Glomerular visceral epithelial cell (primary cell): ENCODE measurements around the gene OR2F1.
A peak's percentile ranks its signal among the peaks of the same experiment; 100 is the strongest.

Source experiments
- DNase-seq: peaks from one replicate; pipeline ENCODE4 v3.0.0-alpha.2; 2016; ENCODE audit errors: extremely low spot score

OR2F1 gene, protein sequence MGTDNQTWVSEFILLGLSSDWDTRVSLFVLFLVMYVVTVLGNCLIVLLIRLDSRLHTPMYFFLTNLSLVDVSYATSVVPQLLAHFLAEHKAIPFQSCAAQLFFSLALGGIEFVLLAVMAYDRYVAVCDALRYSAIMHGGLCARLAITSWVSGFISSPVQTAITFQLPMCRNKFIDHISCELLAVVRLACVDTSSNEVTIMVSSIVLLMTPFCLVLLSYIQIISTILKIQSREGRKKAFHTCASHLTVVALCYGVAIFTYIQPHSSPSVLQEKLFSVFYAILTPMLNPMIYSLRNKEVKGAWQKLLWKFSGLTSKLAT

DNA sequence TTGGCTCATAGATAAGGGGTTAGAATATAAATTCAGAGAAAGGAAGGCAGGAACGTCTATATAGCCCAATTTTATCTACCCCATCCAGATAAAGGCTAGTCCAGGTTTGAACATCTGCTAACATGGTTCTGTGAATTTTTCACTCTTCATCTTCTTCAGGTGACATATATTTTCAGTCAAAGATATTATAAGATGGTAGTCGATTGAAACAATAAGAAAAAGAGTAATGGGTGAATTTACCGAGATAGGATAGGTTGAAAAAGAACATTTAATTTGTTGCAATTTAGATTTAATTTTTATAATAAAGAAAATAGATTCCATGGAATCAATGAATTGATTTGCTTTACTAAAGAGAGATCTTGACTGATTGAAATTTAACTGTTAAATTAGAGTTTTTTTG, at the start of gene OR2F1:
Gene OR2F1, plus strand, starts transcription at position 301 of the 400 bp plus-strand sequence. CDS start 5,127 bp downstream, outside the sequence.
- no peak for DNase-seq

DNA sequence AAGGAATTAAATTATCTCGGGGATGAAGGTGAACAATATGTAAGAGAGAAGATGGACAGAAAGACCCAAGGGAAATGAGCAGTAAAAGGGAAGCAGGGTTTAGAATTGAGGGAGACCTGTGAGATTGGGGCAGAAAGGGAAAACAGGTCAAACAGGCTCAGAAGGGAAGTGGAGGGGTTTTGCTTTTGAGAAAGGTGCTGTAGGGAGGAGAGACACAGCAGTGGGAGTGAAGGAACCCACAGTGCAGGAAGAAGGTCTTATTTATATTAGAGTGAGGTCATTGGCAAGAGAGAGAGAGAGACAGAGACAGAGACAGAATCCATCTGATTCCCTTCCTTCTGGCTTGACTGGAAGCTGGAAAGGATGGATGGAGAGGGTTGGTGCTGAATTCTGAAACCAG, 49.1 kb upstream of the OR2F1 start:
- DNase-seq = no peak

DNA sequence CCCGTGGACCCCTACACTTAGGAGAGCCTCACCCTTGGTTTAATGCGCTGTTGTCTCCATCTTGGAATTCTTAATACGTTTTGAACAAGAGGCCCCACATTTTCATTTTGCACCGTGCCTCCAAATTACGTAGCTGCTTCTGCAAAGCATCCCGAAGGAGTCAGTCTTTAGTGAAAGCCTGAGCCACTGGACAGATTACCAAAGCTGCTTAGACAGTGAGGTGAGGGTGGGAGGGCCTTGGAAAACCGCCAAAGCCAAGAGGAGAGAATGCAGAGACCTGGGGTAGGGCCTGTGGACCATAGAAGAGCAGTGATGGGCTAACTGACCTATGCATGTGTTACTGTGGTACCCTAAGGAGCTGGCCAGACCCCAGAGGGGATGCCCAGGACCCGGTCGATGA, 48.5 kb upstream of the OR2F1 start:
- DNase-seq = no peak

DNA sequence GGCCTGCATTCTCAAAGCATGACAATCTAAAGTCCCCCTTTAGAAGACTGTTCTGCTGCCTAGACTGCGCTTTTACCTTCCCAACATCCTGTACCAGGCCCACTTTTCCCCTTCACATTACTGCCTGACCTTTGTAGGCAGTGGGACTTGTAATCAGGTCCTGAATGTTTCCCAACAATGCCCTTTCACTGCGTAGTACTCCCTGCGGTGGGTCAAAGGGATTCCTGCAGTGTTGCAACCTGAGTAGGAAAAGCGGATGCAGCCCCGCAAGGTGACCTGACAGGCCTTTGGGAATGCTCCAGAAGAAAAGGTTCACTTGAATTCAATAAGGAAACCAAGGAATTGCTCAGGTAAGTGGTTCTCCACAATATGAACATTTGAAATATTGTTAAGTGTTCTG, 47.7 kb upstream of the OR2F1 start:
- no peak for DNase-seq

DNA sequence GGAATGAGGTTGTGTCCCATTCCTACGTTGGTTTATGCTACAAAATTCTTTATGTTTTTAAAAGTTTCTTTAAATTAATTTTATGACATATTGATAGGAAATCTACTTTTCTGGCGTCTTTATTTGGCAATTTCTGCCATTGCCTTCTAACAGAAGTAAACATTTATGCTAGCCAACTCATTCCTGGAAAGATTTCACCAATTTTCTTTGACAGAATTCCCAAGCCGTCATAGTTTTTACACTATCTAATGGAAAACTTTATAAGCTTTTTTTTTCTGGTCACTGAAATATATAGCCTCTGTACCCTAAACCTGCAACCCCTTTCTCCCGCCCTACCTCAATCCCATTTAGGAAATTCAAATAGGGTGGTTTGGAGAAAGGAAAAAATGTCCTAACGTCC, 46.5 kb upstream of the OR2F1 start:
- DNase-seq = no peak

DNA sequence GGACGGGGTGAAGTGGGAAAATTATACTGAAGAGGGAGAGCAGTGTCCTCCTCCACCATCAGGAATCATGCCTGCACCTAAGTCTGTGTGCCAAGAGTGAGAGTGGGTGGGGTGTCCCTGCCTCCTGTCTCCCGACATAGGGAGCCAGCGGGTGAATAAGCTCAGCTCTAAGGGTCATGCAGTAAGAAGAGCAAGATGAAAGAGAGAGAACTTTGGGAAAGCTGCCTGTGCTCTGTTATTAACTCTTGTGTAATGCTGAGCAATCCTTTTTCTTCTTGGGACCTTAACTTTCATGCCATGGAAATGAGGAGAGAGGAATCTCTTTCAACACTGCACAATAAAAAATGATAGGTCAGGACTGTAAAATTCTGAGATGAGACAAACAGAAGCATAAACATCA, 44.8 kb upstream of the OR2F1 start:
- DNase-seq = no peak

DNA sequence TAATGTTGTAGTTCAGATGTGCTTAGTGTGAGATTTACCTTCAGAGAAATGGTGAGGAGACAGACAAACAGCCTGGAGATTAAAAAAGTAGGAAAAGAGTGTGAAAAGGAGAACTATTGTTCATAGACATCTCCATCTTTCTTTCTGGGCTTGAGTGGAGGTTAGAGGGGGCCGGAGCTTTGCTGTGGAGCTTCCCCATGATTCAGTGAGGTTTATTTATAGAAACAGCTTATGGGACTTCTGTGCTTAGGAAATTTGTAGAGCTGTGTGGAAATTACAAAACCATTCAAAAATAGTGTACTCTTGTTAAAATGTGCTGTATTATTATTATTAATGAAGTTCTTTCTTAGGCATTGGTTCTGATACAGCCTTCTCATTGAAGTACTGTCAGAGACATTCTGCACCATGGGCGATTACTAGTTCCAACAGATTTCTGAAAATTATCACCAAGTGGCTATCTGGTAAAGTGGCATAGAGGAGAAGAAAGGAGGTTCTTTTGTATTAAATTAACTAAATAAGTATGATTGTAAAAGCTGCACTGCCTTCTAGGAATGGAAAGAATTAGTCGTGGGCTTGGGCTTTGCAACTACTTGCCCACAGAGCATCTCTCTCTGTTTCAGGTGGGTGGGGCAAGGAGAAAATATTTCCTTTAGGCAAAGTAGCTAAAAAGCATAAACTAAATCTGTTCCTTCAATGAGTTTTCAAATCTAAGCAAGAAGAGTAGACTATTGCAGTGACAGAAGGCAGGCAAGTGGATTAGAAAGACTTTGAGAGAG, 44.0 kb upstream of the OR2F1 start:
- DNase-seq = no peak

DNA sequence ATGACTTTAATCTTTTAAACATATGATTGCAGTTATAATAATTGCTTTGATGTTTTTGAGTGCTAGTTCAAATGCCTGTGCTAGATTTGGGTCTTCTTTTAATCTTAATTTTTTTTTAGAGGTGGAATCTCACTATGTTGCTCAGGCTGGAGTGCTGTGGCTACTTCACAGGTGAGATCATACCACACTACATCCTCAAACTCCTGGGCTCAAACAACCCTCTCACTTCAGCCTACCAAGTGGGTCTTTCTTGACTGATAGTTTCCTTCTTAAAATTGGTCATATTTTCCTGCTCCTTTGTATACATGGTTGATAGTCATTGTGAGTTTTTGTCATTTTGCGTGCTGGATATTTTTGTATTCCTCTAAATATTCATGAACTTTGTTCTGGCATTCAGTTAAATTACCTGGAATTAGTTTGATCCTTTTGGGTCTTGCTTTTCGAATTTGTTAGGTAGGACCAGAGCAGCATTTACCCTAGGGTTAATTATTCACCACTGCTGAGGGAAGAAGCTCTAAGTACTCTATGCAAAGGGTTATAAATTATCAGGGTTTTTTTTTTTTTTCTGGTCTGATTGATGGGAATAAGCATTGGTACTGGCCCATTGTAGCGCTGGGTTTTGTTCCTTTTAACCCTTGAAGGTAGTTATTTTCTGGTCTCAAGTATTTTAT, 40.6 kb upstream of the OR2F1 start:
- no peak for DNase-seq

DNA sequence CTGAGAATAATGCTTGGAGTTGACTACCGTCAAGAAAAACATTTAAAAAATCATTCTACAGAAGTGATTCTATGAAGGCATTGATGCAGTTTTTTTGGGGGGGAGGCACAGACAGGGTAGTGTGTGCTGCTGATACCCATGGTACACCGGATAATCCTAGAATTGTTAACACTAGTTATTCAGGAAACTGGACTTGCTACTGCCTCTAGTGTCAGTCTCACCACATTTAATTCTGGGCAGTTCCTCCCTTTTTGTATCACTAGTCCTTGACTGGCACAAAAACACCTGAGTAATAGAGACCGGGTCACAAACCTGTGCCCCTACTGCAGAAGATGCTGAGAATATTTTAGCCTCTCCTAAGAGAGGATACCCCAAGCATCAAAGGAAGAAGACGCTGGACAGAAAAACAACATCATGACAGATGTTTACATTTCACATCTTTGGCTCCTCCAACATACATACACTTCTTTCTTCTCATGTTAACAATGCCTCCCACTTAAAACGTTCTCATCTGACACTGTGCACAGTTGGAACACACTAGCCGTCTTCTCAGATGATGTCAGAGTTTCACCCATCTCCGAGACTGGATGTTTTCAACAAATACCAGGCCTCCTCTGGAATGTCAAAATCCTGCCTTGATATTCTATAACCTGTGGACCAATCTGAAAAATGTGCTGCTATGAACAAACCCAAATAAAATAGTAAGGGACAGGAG, 39.5 kb upstream of the OR2F1 start:
- DNase-seq = no peak

DNA sequence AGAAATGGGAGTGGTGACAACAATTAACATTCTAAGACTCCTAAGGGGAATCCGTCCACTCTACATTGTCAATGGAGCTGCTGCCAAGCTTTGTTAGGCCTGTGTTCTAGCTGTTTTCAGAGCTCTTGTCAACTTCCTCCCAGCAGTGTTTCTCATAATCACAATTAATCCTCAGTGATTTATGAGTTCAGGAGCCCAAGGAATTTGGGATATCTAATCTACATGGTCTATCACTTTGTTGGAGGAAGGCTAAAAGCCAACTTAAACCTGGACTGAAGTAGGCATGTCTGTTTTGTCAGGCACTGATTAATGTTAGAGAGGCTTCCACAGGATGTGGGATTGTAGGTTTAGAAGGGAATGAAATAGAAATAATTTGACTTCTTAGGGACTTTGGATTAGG, 29.8 kb upstream of the OR2F1 start:
- no peak for DNase-seq

DNA sequence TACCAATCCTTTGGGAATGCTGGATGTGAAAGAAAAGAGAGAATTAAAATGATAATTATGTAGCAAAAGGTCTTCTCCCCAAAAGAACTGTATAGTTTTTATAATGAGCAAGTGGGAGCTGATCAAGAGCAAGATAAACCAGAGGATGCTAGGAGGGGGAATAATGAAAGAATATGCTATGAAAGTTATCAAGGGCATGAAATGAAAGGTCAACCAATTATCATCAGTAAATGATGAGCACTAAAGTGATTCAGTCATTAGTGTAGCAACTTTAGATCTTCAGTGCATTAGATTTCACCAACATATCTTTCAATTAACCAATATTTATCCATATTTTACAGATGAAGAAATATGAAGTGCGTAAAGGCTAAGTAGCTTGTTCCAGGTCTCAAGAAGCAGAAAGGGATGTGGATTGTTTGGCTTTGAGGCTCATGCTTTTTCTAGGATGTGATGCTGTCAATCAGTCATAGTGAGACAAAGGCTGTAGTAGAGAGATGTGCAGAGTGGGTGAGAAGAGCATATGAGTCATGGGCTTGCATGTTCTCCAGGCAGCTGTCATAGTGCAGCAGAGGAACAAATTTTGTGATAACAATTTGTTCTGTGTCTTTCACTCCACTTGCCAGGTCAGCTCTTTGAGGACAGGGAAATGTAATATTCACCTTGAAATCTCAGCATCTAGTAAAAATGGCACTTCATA, 25.3 kb upstream of the OR2F1 start:
- DNase-seq = no peak

DNA sequence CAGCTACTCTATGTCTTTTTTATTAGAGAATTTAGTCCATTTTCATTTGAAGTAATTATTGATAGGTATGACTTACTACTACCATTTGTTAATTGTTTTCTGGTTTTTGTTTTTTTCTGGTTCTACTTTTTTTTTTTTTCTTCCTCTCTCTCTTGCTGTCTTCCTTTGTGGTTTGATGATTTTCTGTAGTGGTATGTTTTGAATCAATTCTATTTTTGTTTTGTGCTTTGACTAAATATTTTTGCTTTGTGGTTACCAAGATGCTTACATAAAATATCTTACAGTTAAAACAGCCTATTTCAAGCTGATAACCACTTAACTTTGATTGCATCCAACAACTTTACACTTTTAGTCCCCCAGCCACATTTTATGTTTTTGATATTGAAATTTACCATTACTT, 22.9 kb upstream of the OR2F1 start:
- DNase-seq = no peak

DNA sequence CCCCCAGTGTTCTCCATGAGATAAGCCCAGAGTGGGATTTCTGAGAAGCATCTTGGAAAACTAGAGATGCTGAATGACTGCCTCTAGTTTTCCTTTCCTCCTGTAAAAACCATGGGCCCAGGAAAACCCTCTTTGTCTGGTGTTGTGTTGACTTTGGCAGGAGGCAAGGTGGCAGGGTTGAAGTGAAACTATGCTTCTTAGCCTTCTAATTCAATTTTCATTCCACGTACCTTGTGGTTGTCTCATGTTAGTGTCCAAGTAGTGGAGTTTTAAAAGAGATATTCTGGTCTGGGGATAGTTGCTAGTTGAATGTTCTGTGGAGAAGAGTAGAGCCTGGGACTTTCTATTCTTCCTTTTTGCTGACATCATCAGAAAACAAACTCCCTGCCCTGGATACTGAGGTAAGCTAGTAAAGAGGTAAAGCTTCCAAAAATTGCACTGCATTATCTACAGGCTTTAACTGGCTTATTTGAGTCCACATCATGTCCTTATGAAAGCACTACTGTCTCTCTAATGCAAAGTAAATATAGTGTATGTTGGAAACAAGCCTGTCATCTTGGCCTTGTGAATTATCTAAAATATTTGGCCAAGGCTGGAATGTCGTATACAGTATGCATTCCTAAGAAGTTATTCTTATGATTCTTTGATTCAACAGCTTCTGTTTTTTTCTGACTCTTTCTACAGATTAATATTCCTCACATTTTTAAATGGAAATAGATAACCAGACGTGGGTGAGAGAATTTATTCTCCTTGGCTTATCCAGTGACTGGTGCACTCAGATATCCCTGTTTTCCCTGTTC, 19.9 kb upstream of the OR2F1 start, which contains the start of gene OR2F2:
Gene OR2F2, plus strand, starts transcription at position 708 of the 800 bp plus-strand sequence. Its CDS starts 0 bp downstream, at position 708.
- peak; percentile 1 for DNase-seq

DNA sequence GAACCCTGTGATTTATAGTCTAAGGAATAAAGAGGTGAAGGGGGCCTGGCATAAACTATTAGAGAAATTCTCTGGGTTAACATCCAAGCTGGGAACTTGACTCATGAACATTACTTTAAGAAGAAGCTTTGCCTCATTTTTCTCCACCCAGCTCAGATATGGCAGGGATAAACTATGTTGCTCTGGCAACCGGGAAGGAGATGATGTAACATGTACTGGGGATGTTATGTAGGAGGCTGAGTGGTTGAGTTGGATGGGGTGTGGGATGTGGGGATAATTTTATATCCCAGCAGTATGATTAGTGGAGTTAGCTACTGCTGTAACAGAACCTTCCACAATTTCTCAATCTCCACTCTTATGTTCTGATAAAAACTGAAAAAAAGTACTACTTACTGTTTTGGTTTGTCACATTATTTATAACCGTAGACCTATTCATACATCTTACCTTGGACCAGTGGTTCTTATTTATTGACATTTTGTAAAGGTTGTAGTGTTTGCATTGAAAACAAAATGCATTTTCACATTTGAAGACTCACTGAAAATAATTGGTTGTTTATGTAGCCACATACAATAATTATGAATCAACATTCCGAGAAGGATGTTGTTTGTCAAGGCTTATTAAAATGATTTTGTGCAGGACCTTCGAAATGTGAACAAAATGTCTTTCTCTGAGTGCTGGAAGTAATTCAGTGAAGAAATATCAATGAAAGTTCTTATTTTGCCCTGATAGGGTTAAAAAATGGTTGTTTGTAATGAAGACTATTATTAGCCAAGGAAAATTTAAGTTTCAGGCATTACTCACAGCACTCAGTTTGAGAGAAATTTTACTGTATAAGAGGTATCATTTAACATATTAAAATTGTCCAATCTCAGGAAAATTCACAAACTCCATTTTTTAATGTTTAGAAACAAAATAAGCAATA, 18.3 kb upstream of the OR2F1 start:
- no peak for DNase-seq

DNA sequence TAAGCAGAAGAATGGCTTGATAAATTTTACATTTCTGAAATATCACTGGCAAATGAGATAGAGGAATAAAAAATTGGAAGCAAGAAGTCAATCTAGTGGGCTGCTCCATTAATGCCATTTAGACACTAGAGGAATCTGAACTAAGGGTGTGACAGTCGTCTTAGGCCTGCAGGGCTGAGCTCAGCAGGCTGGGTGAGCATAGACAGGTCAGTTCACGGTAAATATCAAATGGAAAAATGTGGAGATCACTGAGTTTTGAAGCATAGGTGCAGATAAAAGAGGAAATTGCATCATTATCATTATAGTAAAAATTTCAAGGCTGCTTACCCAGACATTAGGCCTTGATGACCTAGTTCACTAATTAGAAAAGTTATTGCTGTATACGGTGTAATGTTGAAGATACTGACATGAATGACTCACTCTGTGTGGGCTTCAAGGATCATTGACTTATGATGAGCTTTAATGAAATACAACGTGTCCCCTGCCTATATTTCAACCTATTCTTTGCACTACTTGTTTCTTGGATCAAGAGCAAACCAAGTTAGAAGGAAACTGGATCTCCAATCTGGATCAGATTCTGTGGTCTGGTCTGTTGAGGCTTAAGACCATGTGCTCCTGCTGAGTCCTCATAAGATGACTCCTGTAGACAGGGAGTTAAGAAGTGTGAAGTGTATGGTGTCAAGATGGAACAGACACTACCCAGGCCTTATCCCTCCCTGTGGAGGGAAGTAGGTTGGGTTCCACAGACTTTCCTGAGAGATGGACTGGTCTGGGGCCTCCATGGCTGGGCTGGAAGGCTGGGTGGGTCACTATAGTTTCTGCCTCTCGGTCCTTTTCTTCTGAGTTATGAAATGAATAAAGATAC, 16.0 kb upstream of the OR2F1 start:
- peak; percentile 8 for DNase-seq

DNA sequence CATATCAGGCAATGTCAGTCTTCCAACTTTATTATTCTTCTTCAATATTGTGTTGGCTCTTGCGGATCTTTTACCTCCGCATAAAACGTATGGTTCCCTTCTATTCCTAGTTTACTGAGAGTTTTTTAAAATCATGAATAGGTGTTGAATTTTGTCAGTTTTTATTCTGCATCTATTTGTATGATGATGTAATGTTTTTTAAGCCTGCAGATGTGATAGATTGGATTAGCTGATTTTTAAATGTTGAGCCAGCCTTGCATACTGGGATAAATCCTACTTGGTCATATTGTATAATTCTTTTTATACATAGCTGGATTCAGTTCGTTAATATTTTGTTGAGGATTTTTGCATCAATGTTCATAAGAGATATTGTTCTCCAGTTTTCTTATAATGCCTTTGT, 9.2 kb upstream of the OR2F1 start:
- no peak for DNase-seq

DNA sequence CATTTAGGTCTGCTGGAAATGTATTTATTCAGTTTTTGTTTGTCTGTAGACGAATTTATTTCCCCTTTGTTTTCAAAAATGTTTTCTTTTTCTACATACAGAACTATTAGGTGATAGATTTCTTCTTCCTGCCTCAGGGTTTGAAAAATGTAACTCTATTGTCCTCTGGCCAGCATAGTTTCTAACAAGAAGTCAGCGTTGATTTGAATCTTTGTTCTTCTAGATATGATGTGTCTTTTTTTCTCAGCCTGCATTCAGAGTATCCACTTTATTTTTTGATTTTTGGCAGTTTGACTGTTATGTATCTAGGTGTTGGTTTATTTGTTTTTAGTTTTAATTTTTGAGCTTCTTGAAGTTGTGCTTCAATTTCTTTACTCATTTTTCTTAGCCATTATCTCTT, 7.5 kb upstream of the OR2F1 start:
- no peak for DNase-seq

DNA sequence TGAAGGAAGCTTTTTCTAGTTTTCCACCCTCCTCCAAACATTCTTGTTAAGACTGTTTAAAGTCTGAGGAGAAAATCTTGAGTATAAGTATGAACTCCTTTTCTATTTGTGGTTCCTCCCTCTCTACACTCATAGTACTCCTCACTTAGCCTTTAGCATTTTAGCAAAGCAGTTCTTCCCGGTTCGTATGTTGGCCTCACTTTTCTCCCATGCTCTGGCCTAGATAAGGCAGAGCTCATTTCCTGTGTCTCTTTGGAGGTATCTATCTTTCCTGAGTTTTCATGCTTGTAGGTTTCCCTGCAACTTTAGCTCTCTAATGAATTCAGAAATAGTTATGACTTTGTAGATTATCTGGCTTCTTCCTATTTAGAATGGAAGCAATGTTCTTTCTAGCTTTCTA, 5.9 kb upstream of the OR2F1 start:
- no peak for DNase-seq

DNA sequence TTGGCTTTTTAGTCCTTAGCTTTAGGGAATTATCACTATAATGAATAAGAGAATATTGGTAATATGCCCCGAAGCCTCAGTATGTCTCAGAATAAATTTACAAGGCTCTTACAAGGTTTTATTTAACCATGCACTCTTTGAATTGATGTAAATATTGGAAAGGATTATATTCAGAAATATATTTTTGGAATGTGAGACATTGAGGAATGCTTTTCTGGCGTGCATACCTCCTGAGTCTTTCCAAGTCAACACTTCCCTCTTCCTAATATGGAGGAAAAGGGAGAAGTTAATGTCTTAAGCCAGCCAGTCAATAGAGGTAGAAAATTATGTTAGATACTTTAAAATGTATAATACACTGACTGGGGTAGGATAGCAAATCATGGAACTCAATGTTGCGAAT, 1.2 kb upstream of the OR2F1 start:
- DNase-seq = no peak
